Cardiac muscle cell (in vitro differentiated cells and primary cell): ENCODE results near the gene CHST10. TPM values are rescaled to one million over a fixed set of nuclear protein-coding genes. Genes with fewer than 3 reads are reported as not detected.

Experiments
- DNase-seq, 2 donors: peaks; one replicate each; pipeline versions ENCODE4 v3.0.0 to v3.0.0-alpha.2; 2010 to 2017; ENCODE audit warnings: low read depth in 1 of 2, low spot score in 1 of 2
- H3K27ac ChIP-seq: fragments of 200-600 bp; sonication (generic); 2 replicates; pipeline ENCODE4 v1.5.1; 2016
- H3K27me3 ChIP-seq: fragments of 200-600 bp; sonication (generic); 2 replicates; pipeline ENCODE4 v1.6.0; 2016; ENCODE audit warnings: control low read depth
- H3K36me3 ChIP-seq: fragments of 200-600 bp; sonication (generic); 2 replicates; pipeline ENCODE4 v1.5.1; 2016; ENCODE audit warnings: control low read depth
- H3K4me1 ChIP-seq: fragments of 200-600 bp; sonication (generic); 2 replicates; pipeline ENCODE4 v1.8.1; 2017; ENCODE audit warnings: low read depth, mild to moderate bottlenecking, mixed run types
- H3K4me3 ChIP-seq: fragments of 200-600 bp; sonication (generic); 2 replicates; pipeline ENCODE4 v1.5.1; 2016; ENCODE audit warnings: mild to moderate bottlenecking
- H3K9me3 ChIP-seq: fragments of 200-600 bp; sonication (generic); 2 replicates; pipeline ENCODE4 v1.5.1; 2017; ENCODE audit warnings: low read depth, mild to moderate bottlenecking, control low read depth
- polyA plus RNA-seq: library from polyadenylated mRNA; unstranded; fragments of >200 nt; fragmentation: Nextera tagmentation; extraction: Ambion mirVana; gene quantifications from 2 replicates; pipeline ENCODE4 v1.2.1, GENCODE V29; 2016
- total RNA-seq: library from RNA; depleted of rRNA; stranded (reverse); fragments of >200 nt; gene quantifications from 2 replicates; pipeline ENCODE4 v1.2.3, GENCODE V29; 2016
- TF ChIP-seq, protein P1 (sequence below): IDR thresholded peaks from 2 replicates; pipeline ENCODE4 v1.5.1; 2012; ENCODE audit warnings: low read depth, mild to moderate bottlenecking, low read length

CHST10 gene
- total and polyA plus RNA-seq, 2 experiments from 2014 or later, result 21.0 to 22.2 TPM

- H3K36me3 ChIP-seq, result peaks cover 11% of the 10 kb centered on the region
- peaks cover 14% of the 10 kb centered on the region for H3K4me1 ChIP-seq
- no peaks in the 10 kb centered on the region for H3K27me3 ChIP-seq
- DNase-seq, result no peak
- no peaks in the 10 kb centered on the region for H3K9me3 ChIP-seq
- TF ChIP-seq, protein P1, sequence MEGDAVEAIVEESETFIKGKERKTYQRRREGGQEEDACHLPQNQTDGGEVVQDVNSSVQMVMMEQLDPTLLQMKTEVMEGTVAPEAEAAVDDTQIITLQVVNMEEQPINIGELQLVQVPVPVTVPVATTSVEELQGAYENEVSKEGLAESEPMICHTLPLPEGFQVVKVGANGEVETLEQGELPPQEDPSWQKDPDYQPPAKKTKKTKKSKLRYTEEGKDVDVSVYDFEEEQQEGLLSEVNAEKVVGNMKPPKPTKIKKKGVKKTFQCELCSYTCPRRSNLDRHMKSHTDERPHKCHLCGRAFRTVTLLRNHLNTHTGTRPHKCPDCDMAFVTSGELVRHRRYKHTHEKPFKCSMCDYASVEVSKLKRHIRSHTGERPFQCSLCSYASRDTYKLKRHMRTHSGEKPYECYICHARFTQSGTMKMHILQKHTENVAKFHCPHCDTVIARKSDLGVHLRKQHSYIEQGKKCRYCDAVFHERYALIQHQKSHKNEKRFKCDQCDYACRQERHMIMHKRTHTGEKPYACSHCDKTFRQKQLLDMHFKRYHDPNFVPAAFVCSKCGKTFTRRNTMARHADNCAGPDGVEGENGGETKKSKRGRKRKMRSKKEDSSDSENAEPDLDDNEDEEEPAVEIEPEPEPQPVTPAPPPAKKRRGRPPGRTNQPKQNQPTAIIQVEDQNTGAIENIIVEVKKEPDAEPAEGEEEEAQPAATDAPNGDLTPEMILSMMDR, result no peak
- H3K4me3 ChIP-seq, result no peak overlapping the region
- no peak overlapping the region for H3K27ac ChIP-seq
Measured at GRCh38 chr2:100405403-100406119, 11.9 kb downstream of the CHST10 start.

- Histone ChIP-seq H3K36me3 (peaks cover 11% of the 10 kb centered on the region), H3K4me3 (no peak overlapping the region), H3K27ac (no peak overlapping the region), H3K9me3 (no peaks in the 10 kb centered on the region), H3K27me3 (no peaks in the 10 kb centered on the region), H3K4me1 (peaks cover 3% of the 10 kb centered on the region)
- TF ChIP-seq, protein P1, result no peak
- no peak for DNase-seq
Measured at GRCh38 chr2:100404411-100404810, 13.1 kb downstream of the CHST10 start.

- Histone ChIP-seq H3K4me3 (no peak overlapping the region), H3K9me3 (no peaks in the 10 kb centered on the region), H3K36me3 (peaks cover 11% of the 10 kb centered on the region), H3K27me3 (no peaks in the 10 kb centered on the region), H3K4me1 (peaks cover 3% of the 10 kb centered on the region), H3K27ac (no peak overlapping the region)
- TF ChIP-seq, protein P1, result no peak
- no peak for DNase-seq
Measured at GRCh38 chr2:100403722-100404121, 13.7 kb downstream of the CHST10 start.

- Histone ChIP-seq H3K4me3 (no peak overlapping the region), H3K36me3 (peaks cover 8% of the 10 kb centered on the region), H3K27ac (no peak overlapping the region), H3K9me3 (no peaks in the 10 kb centered on the region), H3K27me3 (no peaks in the 10 kb centered on the region), H3K4me1 (no peaks in the 10 kb centered on the region)
- DNase-seq, result no peak
- TF ChIP-seq, protein P1, result no peak
Measured at GRCh38 chr2:100401268-100401667, 16.2 kb downstream of the CHST10 start.

DNA sequence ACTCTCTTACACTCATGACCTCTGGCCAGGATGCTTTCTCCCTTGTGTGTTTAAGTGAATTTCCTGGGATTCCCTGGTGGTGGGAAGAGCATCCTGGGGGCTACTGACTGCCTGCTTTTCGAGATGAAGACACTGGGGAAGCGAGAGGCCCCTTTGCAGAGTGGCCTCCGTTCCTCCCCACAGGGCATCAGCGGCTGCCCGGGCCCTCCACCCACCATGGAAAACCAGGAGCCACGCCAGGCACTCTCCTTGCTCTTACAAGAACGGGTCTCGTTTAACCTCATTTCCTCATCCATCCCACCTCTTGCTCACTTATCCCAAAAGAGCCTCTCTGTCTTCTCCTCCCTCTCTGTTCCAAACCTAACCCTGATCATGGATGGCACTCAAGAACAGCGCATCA lies 17.8 kb downstream of the CHST10 start:
- TF ChIP-seq, protein P1, result no peak
- no peaks in the 10 kb centered on the region for H3K27me3 ChIP-seq
- no peak for DNase-seq
- no peaks in the 10 kb centered on the region for H3K9me3 ChIP-seq
- H3K4me3 ChIP-seq, result no peak overlapping the region
- H3K36me3 ChIP-seq, result peaks cover 8% of the 10 kb centered on the region
- no peak overlapping the region for H3K27ac ChIP-seq
- no peaks in the 10 kb centered on the region for H3K4me1 ChIP-seq

- DNase-seq, result no peak
- Histone ChIP-seq H3K4me1 (no peaks in the 10 kb centered on the region), H3K36me3 (peaks cover 4% of the 10 kb centered on the region), H3K4me3 (no peak overlapping the region), H3K27ac (no peak overlapping the region), H3K9me3 (no peaks in the 10 kb centered on the region), H3K27me3 (no peaks in the 10 kb centered on the region)
- TF ChIP-seq, protein P1, result no peak
Measured at GRCh38 chr2:100397976-100398375, 19.5 kb downstream of the CHST10 start.
